PFSK-1 (cell line): ENCODE measurements around the gene CCDC15.

Experiments
- FOXP2 ChIP-seq: optimal IDR thresholded peaks from 2 replicates; pipeline ENCODE3; 2011; ENCODE audit warnings: borderline replicate concordance, control low read depth, inconsistent platforms; ENCODE audit not compliant: insufficient read depth; ENCODE audit errors: extremely low read length, extremely low read depth
- POLR2AphosphoS5 ChIP-seq: IDR thresholded peaks from 2 replicates; pipeline ENCODE4 v1.6.1; 2012; ENCODE audit warnings: low read depth, mild to moderate bottlenecking, control low read depth, low read length, moderate library complexity
- SIN3A ChIP-seq: IDR thresholded peaks from 2 replicates; pipeline ENCODE4 v1.6.1; 2012; ENCODE audit warnings: mild to moderate bottlenecking, low read length, moderate library complexity, borderline replicate concordance; ENCODE audit not compliant: insufficient read depth
- TAF1 ChIP-seq: IDR thresholded peaks from 2 replicates; pipeline ENCODE4 v1.6.1; 2012; ENCODE audit warnings: low read length, control low read depth, borderline replicate concordance; ENCODE audit not compliant: insufficient read depth
- TF ChIP-seq, protein P1 (sequence below), 2 experiments: IDR thresholded peaks; 2 replicates each; pipeline versions ENCODE4 v1.6.1 to v1.8.0; 2011 to 2012; ENCODE audit warnings: low read depth in 2 of 2, low read length in 2 of 2, control low read depth in 1 of 2, inconsistent platforms in 1 of 2, mild to moderate bottlenecking in 1 of 2, moderate library complexity in 1 of 2; ENCODE audit not compliant: insufficient read depth in 1 of 2

CCDC15 gene

DNA sequence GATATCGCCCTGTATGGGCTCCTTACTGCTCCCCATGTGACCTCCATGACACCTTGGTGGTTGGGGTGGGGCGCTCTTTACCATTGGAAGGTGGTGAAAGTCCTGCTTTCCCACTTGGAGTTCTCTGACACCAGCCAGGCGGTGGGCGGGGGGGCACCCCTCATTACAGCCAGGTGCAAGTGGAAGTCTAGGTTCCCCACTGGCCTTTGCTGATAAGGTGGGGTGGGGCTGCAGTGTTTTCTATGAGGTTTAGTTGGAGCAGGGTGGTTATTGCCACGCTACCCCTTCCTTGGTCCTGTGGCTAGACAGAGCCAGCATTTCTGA is 103.7 kb downstream of the CCDC15 start:
- TF ChIP-seq POLR2AphosphoS5 = no peak
- TF ChIP-seq, protein P1, sequence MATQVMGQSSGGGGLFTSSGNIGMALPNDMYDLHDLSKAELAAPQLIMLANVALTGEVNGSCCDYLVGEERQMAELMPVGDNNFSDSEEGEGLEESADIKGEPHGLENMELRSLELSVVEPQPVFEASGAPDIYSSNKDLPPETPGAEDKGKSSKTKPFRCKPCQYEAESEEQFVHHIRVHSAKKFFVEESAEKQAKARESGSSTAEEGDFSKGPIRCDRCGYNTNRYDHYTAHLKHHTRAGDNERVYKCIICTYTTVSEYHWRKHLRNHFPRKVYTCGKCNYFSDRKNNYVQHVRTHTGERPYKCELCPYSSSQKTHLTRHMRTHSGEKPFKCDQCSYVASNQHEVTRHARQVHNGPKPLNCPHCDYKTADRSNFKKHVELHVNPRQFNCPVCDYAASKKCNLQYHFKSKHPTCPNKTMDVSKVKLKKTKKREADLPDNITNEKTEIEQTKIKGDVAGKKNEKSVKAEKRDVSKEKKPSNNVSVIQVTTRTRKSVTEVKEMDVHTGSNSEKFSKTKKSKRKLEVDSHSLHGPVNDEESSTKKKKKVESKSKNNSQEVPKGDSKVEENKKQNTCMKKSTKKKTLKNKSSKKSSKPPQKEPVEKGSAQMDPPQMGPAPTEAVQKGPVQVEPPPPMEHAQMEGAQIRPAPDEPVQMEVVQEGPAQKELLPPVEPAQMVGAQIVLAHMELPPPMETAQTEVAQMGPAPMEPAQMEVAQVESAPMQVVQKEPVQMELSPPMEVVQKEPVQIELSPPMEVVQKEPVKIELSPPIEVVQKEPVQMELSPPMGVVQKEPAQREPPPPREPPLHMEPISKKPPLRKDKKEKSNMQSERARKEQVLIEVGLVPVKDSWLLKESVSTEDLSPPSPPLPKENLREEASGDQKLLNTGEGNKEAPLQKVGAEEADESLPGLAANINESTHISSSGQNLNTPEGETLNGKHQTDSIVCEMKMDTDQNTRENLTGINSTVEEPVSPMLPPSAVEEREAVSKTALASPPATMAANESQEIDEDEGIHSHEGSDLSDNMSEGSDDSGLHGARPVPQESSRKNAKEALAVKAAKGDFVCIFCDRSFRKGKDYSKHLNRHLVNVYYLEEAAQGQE (IDR thresholded peaks at IDR 0.05; ENCODE audit: insufficient read depth in 1 of 2, low read depth in 2 of 2, low read length in 2 of 2) = no peak
- TF ChIP-seq SIN3A = no peak
- TF ChIP-seq FOXP2 = no peak
- no peak for TF ChIP-seq TAF1

DNA sequence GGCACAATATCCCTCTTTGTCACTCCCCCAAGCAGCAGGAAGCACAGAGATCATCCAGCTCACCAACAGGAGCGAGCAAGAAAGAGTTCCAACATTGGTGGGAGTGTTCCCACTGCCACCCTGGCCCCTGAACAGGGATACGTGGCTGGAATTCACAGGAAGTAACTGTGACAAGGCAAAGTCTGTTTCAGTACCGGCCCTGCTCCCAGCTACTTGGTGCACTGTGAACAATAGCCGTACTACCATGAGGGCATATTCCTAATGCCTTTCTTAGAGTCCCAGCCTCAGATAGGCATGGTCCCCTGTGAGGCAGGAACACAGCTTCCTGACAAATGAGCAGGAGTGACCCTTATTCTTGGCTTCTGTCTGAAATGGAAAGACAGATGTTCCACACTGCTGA is 107.3 kb downstream of the CCDC15 start:
- no peak for TF ChIP-seq FOXP2

DNA sequence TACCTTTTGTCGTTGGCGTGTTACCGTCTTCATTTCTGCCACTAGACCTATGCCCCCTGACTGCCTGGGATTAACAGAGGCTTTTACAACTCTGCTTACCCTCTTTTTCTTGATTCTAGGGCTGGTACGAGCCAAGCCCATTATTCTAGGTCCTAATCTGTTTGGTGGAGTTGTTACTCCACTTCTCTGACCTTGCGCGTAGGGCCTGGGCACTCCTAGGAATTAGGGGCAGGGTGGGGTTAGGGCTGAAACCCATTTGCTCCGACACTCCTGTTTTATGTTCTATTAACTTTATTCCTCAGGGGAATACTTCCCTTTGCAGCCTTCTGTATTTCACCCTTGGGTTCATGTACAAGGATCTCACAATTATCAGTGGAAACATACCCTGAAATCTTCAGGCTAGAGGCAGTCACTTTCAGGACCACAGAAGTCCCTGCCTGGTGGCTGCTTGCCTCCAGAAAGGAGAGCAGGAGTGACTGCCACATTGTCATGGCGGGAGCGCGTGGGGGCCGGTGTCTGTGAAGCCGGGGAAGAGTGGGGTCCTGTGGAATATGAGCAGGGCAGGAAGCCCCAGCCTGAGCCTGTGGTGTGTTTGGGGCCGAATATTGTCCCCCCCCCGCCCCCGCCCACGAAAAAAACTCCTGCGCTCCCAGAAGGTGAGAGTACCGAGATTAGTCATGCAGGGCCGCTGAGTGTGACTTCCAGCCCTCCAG is 108.4 kb downstream of the CCDC15 start:
- TF ChIP-seq FOXP2 (no peak), POLR2AphosphoS5 (no peak), TAF1 (no peak), SIN3A (no peak)
- TF ChIP-seq, protein P1 (IDR thresholded peaks at IDR 0.05; ENCODE audit: insufficient read depth in 1 of 2, low read depth in 2 of 2, low read length in 2 of 2) = no peak

DNA sequence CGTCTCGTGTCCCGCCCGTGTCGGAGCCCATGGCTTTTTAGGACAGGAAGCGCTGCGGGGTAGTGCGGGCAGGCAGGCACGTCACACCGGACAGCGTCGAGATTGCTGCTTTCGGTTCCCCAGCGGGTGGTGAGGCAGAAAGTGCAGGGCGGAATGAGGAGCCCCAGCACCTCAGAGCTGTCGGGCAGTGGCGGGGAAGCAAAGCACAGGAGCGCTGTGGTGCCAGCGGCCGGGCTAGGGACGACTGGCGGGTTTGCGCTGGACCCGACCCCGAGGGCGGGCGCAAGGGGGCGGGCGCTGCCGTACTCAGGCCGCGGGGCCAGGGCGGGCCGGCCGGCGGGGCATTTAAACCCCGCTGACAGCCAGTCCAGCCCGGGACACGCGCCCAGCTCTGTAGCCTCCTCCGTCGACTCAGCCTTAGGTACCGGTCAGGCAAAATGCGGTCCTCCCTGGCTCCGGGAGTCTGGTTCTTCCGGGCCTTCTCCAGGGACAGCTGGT is 109.0 kb downstream of the CCDC15 start, which contains the start of gene SLC37A2:
Gene SLC37A2, plus strand, starts transcription at position 375 of the 498 bp plus-strand sequence. Its CDS starts 63 bp downstream, at position 438.
- TF ChIP-seq SIN3A = peak; percentile 66; the same call in 1 of the 2 replicates
- no peak for TF ChIP-seq FOXP2

DNA sequence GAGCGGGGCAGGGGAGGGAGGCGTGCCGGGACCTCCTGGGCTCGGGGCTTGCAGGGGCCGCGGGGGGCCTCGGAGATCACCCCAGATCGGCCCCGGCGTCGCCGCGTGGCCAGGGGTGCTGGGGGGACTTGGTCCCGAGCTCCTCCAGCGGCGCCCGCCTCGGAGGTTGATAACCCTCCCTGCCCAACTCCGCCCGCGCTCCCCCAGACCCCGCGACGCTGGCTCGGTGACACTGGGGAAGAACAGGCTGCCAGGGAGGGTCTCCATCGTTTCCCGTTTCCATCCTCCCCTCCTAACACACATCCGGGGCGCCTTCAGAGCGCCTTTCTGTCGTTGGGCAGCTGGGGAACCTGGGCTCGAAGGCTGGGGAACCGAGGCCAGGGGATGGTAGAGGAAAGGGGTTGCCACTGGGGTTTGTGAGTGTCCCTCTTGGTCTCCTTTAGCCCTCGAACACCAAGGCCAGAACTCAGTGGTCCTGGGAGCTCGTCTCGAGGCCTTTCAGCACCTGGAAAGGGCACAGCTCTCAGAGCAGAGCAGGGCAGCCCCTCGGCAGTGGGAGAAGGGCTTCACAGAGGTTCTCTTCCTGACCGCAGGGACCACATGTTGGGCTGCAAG is 109.5 kb downstream of the CCDC15 start:
- TF ChIP-seq FOXP2 (no peak), POLR2AphosphoS5 (no peak), TAF1 (no peak), SIN3A (no peak)
- TF ChIP-seq, protein P1 (IDR thresholded peaks at IDR 0.05; ENCODE audit: insufficient read depth in 1 of 2, low read depth in 2 of 2, low read length in 2 of 2) = no peak

DNA sequence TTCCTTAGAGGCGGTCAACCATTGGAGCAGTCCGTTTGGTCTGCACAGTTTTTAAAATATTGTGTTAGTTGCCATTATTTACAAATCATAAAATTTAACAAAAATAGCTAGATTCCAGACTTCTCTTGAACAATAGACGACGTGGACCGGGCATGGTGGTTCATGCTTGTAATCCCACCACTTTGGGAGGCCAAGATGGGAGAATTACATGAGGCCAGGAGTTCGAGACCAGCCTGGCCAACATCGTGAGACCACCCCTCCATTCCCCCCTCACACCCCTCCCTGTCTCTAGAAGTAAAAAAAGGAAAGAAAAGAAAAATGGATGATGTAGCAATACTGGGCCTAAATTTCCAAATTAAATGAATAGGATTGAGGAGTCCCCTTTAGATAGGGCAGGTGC is 110.1 kb downstream of the CCDC15 start:
- TF ChIP-seq POLR2AphosphoS5 (no peak), SIN3A (no peak), TAF1 (no peak)
- TF ChIP-seq, protein P1 (IDR thresholded peaks at IDR 0.05; ENCODE audit: insufficient read depth in 1 of 2, low read depth in 2 of 2, low read length in 2 of 2) = no peak
